Peyer's patch (tissue), 4 donors: Measurements from ENCODE around the gene YBX2. TPM values are rescaled to one million over a fixed set of nuclear protein-coding genes. Genes with fewer than 3 reads are reported as not detected.
A peak's percentile ranks its signal among the peaks of the same experiment; 100 is the strongest.

ENCODE experiments used
- DNase-seq, 3 donors: peaks; one replicate each; pipeline ENCODE4 v3.0.0-alpha.2; 2017 to 2019
- H3K27ac ChIP-seq, 4 donors: fragments of 200-600 bp; sonication (generic); one replicate each; pipeline ENCODE4 v1.5.1; 2016 to 2019
- H3K27me3 ChIP-seq, 2 donors: fragments of 200-600 bp; sonication (generic); one replicate each; pipeline ENCODE4 v1.5.1; 2019
- H3K36me3 ChIP-seq, 3 donors: fragments of 200-600 bp; sonication (generic); one replicate each; pipeline ENCODE4 v1.5.1; 2016 to 2019
- H3K4me1 ChIP-seq, 4 donors: fragments of 200-600 bp; sonication (generic); one replicate each; pipeline ENCODE4 v1.5.1; 2016 to 2019
- H3K4me3 ChIP-seq, 4 donors: fragments of 200-600 bp; sonication (generic); 1 replicate in 3 of 4; 2 replicates in 1 of 4; pipeline ENCODE4 v1.5.1; 2016 to 2019; ENCODE audit warnings: mild to moderate bottlenecking in 1 of 4
- H3K9me3 ChIP-seq, 4 donors: fragments of 200-600 bp; sonication (generic); one replicate each; pipeline ENCODE4 v1.5.1; 2016 to 2019; ENCODE audit warnings: mild to moderate bottlenecking in 1 of 4
- POLR2A ChIP-seq, 2 donors: fragments of 450-650 bp; IDR thresholded peaks; one replicate each; pipeline ENCODE4 v1.5.1; 2017; ENCODE audit warnings: antibody characterized with exemption in 2 of 2, mild to moderate bottlenecking in 2 of 2, moderate library complexity in 2 of 2
- total RNA-seq, 4 donors: library from RNA; depleted of rRNA; stranded (reverse); fragments of >200 nt; gene quantifications; one replicate each; pipeline ENCODE4 v1.1.0, GENCODE V29; 2016
- TF ChIP-seq, protein P1 (sequence below), 6 experiments: fragments of 450-650 bp in 4 of 6; fragments of 200-600 bp in 2 of 6; sonication (generic) in 1 of 6; IDR thresholded peaks; one replicate each; pipeline ENCODE4 v1.5.1; 2017 to 2019; ENCODE audit warnings: antibody characterized with exemption in 6 of 6, mild to moderate bottlenecking in 3 of 6, moderate library complexity in 1 of 6

YBX2 gene
- total RNA-seq, 4 donors from 2014 or later, result 20.7 to 70.0 (median 24.6) TPM

DNA sequence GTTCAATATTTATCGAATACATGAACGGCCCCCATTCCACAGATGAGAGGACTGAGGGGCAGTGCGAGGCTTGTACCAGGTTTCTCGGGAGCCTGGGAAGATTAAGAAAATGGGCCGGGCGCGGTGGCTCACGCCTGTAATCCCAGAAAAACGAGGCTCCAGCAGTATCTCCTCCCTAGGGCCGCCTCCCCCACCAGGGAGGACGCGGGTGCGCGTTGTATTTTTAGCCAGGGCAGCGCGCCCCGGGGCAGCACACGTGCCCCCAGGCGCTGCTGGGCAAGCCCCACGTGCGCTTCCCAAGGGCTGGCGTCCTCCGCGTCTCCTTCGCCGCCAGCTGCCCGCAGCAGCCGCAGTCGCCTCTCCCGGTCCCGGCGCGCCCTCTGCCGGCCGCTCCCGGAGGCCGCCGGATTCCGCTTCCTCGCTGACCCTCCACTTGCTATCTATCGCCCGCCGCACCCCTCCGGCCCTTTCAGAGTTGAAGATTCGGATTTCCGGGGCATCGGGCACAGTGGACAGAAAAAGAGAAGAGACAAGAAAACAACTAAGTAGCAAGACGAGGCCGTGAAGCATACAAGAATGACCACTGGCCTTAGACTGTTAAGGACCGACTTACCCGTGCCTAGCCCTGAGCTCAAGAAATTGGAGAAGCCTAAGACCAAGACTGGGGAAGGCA is 1.9 kb upstream of the YBX2 start:
- Histone ChIP-seq H3K27ac (peak overlapping the region in 1 of 4 donors; percentile 3), H3K9me3 (peaks cover 0 to 3% (median 0%) of the 10 kb centered on the region in 4 donors), H3K4me3 (peak overlapping the region in 2 of 4 donors; percentile 22 to 32), H3K27me3 (no peaks in the 10 kb centered on the region), H3K4me1 (peaks cover 0 to 48% (median 17%) of the 10 kb centered on the region in 4 donors), H3K36me3 (no peaks in the 10 kb centered on the region)
- no peak for TF ChIP-seq POLR2A (IDR thresholded peaks at IDR 0.05)
- TF ChIP-seq, protein P1, sequence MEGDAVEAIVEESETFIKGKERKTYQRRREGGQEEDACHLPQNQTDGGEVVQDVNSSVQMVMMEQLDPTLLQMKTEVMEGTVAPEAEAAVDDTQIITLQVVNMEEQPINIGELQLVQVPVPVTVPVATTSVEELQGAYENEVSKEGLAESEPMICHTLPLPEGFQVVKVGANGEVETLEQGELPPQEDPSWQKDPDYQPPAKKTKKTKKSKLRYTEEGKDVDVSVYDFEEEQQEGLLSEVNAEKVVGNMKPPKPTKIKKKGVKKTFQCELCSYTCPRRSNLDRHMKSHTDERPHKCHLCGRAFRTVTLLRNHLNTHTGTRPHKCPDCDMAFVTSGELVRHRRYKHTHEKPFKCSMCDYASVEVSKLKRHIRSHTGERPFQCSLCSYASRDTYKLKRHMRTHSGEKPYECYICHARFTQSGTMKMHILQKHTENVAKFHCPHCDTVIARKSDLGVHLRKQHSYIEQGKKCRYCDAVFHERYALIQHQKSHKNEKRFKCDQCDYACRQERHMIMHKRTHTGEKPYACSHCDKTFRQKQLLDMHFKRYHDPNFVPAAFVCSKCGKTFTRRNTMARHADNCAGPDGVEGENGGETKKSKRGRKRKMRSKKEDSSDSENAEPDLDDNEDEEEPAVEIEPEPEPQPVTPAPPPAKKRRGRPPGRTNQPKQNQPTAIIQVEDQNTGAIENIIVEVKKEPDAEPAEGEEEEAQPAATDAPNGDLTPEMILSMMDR (IDR thresholded peaks at IDR 0.05), result peak; percentile 83 to 97 (median 95)
- peak; percentile 69 to 90 (median 89) for DNase-seq

DNA sequence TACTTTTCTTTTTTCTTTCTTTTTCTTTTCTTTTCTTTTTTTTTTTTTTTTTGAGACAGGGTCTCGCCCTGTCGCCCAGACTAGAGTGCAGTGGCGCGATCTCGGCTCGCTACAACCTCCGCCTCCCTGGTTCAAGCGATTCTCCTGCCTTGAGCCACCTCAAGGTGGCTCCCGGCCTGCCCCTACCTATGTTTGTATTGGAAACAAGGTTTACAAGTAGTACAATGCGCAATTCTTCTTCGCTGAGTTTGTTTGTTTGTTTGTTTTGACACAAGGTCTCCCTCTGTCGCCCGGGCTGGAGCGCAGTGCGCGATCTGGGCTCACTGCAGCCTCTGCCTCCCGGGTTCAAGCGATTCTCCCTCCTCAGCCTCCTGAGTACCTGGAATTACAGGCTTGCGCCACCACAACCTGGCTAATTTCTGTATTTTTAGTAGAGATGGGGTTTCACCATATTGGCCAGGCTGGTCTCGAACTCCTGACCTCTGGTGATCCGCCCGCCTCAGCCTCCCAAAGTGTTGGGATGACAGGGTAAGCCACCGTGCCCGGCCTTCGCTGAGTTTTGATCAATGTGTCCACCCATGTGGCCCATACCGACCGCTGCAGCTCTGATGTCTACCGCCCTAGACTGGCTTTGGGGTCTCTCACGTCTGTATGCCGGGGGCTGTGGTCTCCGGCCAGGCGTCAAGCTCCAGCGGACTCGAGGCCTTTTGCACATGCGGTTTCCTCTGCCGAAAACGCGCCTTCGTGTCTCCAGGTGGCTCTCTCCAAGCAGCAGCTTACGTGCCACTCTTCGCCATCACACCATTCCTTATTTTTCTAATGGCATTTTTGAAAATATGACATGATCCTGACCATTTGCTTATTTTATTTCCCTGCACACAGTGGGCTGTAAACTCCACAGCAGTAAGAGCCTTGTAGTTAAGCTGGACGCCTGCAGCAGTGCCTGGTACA is 1.1 kb upstream of the YBX2 start:
- H3K27me3 ChIP-seq, result no peaks in the 10 kb centered on the region
- H3K36me3 ChIP-seq, result no peaks in the 10 kb centered on the region
- peaks cover 0 to 3% (median 0%) of the 10 kb centered on the region in 4 donors for H3K9me3 ChIP-seq
- TF ChIP-seq, protein P1 (IDR thresholded peaks at IDR 0.05), result no peak
- no peak for TF ChIP-seq POLR2A (IDR thresholded peaks at IDR 0.05)
- H3K4me3 ChIP-seq, result peak overlapping the region in 3 of 4 donors; percentile 46 to 54 (median 51)
- no peak for DNase-seq
- peaks cover 0 to 48% (median 17%) of the 10 kb centered on the region in 4 donors for H3K4me1 ChIP-seq
- H3K27ac ChIP-seq, result peak overlapping the region; percentile 10 to 92 (median 64)

DNA sequence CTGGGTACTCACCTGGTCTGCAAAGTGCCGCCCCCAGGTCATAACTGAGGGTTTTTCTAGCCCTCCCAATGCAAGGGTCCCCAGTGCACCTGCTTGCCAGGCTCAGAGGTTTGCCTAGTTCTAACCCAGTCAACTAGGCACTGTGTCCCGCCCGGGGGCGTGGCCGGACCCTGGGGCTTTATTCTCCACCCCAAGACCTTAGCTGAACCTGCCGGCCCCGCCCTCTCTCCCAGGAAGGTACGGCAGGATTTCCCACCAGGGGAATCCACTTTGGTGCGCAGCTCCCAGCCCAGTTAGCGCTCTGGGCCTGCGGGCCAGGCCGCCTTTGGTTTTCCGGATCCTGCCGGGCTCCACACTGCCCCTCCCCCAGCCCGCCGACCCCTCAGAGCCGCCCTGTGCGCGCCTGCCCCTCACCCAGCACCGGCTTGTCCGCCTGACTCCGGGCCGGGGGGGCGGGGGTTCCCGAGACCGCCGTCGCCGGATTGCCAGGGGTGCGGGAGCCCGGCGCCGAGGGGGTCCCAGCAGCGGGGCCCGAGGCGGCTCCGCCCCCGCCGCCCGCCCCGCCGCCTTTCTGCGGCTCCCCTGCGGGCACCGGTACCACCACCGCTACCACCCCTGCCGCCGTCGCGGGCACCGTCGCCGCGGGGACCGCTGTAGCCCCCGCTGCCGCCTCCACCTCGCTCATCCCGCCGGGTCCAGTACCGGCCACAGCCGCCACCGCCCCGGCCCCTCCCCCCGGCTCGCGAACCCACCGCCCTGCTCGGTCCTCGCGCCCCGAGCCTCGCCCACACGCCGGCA is 424 bp downstream of the YBX2 start:
- Histone ChIP-seq H3K9me3 (peaks cover 0 to 3% (median 0%) of the 10 kb centered on the region in 4 donors), H3K27ac (peak overlapping the region; percentile 10 to 92 (median 71)), H3K4me1 (peaks cover 0 to 48% (median 17%) of the 10 kb centered on the region in 4 donors), H3K4me3 (peak overlapping the region; percentile 17 to 54 (median 48)), H3K27me3 (no peaks in the 10 kb centered on the region), H3K36me3 (no peaks in the 10 kb centered on the region)
- peak in 2 of 3 donors; percentile 89 to 93 for DNase-seq
- peak in 1 of 2 donors; percentile 20 for TF ChIP-seq POLR2A (IDR thresholded peaks at IDR 0.05)
- TF ChIP-seq, protein P1 (IDR thresholded peaks at IDR 0.05), result no peak

DNA sequence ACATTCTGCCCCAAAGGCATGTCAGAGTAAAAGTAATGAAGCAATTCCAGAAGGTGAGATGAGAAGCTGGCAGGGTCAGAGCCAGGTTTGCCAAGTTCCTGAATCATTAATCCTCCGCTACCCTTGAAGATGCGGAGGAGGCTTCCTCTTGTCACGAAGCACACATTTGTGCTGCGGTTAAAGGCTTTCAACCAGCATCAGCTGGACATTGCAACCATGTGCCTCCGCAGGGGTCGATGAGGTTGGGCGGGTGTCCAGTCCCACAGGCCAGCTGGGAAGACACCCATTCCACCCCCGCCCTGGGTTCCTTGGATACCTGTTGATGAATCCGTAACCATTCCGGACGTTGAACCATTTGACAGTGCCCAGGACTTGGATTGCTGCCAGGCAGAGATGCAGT is 1.3 kb downstream of the YBX2 start:
- H3K9me3 ChIP-seq, result peaks cover 0 to 3% (median 0%) of the 10 kb centered on the region in 4 donors
- H3K4me3 ChIP-seq, result no peak overlapping the region
- no peaks in the 10 kb centered on the region for H3K36me3 ChIP-seq
- H3K4me1 ChIP-seq, result peaks cover 0 to 48% (median 17%) of the 10 kb centered on the region in 4 donors
- H3K27ac ChIP-seq, result peak overlapping the region in 2 of 4 donors; percentile 86 to 92
- H3K27me3 ChIP-seq, result no peaks in the 10 kb centered on the region
- no peak for TF ChIP-seq POLR2A (IDR thresholded peaks at IDR 0.05)
- TF ChIP-seq, protein P1 (IDR thresholded peaks at IDR 0.05), result no peak
- DNase-seq, result no peak

DNA sequence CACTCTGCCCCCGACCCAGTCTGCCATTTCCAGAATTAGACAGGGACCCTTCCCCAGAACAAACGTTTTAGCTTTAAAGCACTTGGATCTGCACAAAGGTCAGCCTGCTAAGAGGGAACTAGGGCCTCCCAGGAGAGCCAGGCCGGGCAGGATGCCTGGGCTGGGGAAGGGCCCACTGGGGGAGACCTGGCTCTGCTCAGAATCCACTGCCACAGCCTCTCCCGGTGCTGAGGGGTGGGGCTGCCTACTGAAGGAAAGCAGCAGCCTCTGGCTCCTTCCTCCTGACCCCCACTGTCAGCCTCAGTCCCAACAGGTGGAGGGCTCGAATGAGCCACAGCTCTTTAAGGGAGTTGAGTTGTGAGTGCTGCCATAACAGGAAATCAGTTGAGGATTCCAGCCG is 1.7 kb downstream of the YBX2 start:
- no peaks in the 10 kb centered on the region for H3K27me3 ChIP-seq
- no peak for TF ChIP-seq POLR2A (IDR thresholded peaks at IDR 0.05)
- TF ChIP-seq, protein P1 (IDR thresholded peaks at IDR 0.05), result no peak
- peaks cover 0 to 3% (median 0%) of the 10 kb centered on the region in 4 donors for H3K9me3 ChIP-seq
- peaks cover 0 to 48% (median 17%) of the 10 kb centered on the region in 4 donors for H3K4me1 ChIP-seq
- no peak overlapping the region for H3K4me3 ChIP-seq
- peak overlapping the region in 1 of 4 donors; percentile 86 for H3K27ac ChIP-seq
- no peak for DNase-seq
- no peaks in the 10 kb centered on the region for H3K36me3 ChIP-seq
